ENCODE measurements around the gene IPO8. TPM values are rescaled to one million over a fixed set of nuclear protein-coding genes. Genes with fewer than 3 reads are reported as not detected.
"Not testable (repeated sequence)": the region's sequence is repeated elsewhere in the genome, so short reads cannot be mapped to it uniquely, and the experiment has no call there.

IPO8 gene
- polyA plus RNA-seq, 4 donors = 13.5 to 39.6 (median 18.2) TPM

GRCh38 chr12:30610718-30611117 is 85.0 kb downstream of the IPO8 start:
- no peak for FAIRE-seq
- Histone ChIP-seq H3K27me3 (ENCODE audit: control insufficient read depth in 3 of 3, insufficient read depth in 3 of 3, low read length in 3 of 3) (no peaks in the 10 kb centered on the region), H3K36me3 (ENCODE audit: control insufficient read depth in 3 of 3, insufficient read depth in 2 of 3, low read depth in 1 of 3, low read length in 3 of 3) (no peaks in the 10 kb centered on the region), H3K4me1 (ENCODE audit: control insufficient read depth in 3 of 3, insufficient read depth in 2 of 3, low read depth in 1 of 3, low read length in 2 of 3) (no peaks in the 10 kb centered on the region), H3K27ac (ENCODE audit: low read depth in 1 of 3, low read length in 2 of 3) (no peak overlapping the region), H3K9me3 (ENCODE audit: control insufficient read depth in 2 of 2, insufficient read depth in 1 of 2, low read depth in 1 of 2, low read length in 1 of 2) (no peaks in the 10 kb centered on the region), H3K4me3 (ENCODE audit: low read depth in 1 of 3, low read length in 3 of 3) (no peak overlapping the region)
- 71 to 90% (median 81%) methylated on average over 1 of the region's 1 CpG for WGBS, 3 donors
- no peak for DNase-seq

GRCh38 chr12:30609819-30610218 is 85.8 kb downstream of the IPO8 start:
- not testable (repeated sequence) for FAIRE-seq; H3K4me1 ChIP-seq (ENCODE audit: control insufficient read depth in 3 of 3, insufficient read depth in 2 of 3, low read depth in 1 of 3, low read length in 2 of 3); DNase-seq; H3K9me3 ChIP-seq (ENCODE audit: control insufficient read depth in 2 of 2, insufficient read depth in 1 of 2, low read depth in 1 of 2, low read length in 1 of 2); H3K27me3 ChIP-seq (ENCODE audit: control insufficient read depth in 3 of 3, insufficient read depth in 3 of 3, low read length in 3 of 3); H3K27ac ChIP-seq (ENCODE audit: low read depth in 1 of 3, low read length in 2 of 3); H3K36me3 ChIP-seq (ENCODE audit: control insufficient read depth in 3 of 3, insufficient read depth in 2 of 3, low read depth in 1 of 3, low read length in 3 of 3); H3K4me3 ChIP-seq (ENCODE audit: low read depth in 1 of 3, low read length in 3 of 3)

- not testable (repeated sequence) for DNase-seq; H3K4me1 ChIP-seq (ENCODE audit: control insufficient read depth in 3 of 3, insufficient read depth in 2 of 3, low read depth in 1 of 3, low read length in 2 of 3); H3K27me3 ChIP-seq (ENCODE audit: control insufficient read depth in 3 of 3, insufficient read depth in 3 of 3, low read length in 3 of 3); H3K4me3 ChIP-seq (ENCODE audit: low read depth in 1 of 3, low read length in 3 of 3); H3K36me3 ChIP-seq (ENCODE audit: control insufficient read depth in 3 of 3, insufficient read depth in 2 of 3, low read depth in 1 of 3, low read length in 3 of 3); FAIRE-seq; H3K27ac ChIP-seq (ENCODE audit: low read depth in 1 of 3, low read length in 2 of 3)
- peaks cover 0 to 17% of the 10 kb centered on the region in 2 donors for H3K9me3 ChIP-seq (ENCODE audit: control insufficient read depth in 2 of 2, insufficient read depth in 1 of 2, low read depth in 1 of 2, low read length in 1 of 2)
- WGBS, 3 donors = 48 to 65% (median 61%) methylated on average over 6 of the region's 6 CpGs
Observed at GRCh38 chr12:30604302-30604701, 91.4 kb downstream of the IPO8 start.

GRCh38 chr12:30603129-30603528 is 92.5 kb downstream of the IPO8 start:
- no peaks in the 10 kb centered on the region for H3K4me1 ChIP-seq (ENCODE audit: control insufficient read depth in 3 of 3, insufficient read depth in 2 of 3, low read depth in 1 of 3, low read length in 2 of 3)
- no peak overlapping the region for H3K4me3 ChIP-seq (ENCODE audit: low read depth in 1 of 3, low read length in 3 of 3)
- no peaks in the 10 kb centered on the region for H3K27me3 ChIP-seq (ENCODE audit: control insufficient read depth in 3 of 3, insufficient read depth in 3 of 3, low read length in 3 of 3)
- no peaks in the 10 kb centered on the region for H3K36me3 ChIP-seq (ENCODE audit: control insufficient read depth in 3 of 3, insufficient read depth in 2 of 3, low read depth in 1 of 3, low read length in 3 of 3)
- DNase-seq = no peak
- H3K9me3 ChIP-seq (ENCODE audit: control insufficient read depth in 2 of 2, insufficient read depth in 1 of 2, low read depth in 1 of 2, low read length in 1 of 2) = peaks cover 0 to 17% of the 10 kb centered on the region in 2 donors
- no peak for FAIRE-seq
- no peak overlapping the region for H3K27ac ChIP-seq (ENCODE audit: low read depth in 1 of 3, low read length in 2 of 3)

- Histone ChIP-seq H3K9me3 (ENCODE audit: control insufficient read depth in 2 of 2, insufficient read depth in 1 of 2, low read depth in 1 of 2, low read length in 1 of 2) (peaks cover 0 to 17% of the 10 kb centered on the region in 2 donors), H3K27me3 (ENCODE audit: control insufficient read depth in 3 of 3, insufficient read depth in 3 of 3, low read length in 3 of 3) (no peaks in the 10 kb centered on the region), H3K4me3 (ENCODE audit: low read depth in 1 of 3, low read length in 3 of 3) (no peak overlapping the region), H3K27ac (ENCODE audit: low read depth in 1 of 3, low read length in 2 of 3) (no peak overlapping the region), H3K36me3 (ENCODE audit: control insufficient read depth in 3 of 3, insufficient read depth in 2 of 3, low read depth in 1 of 3, low read length in 3 of 3) (no peaks in the 10 kb centered on the region), H3K4me1 (ENCODE audit: control insufficient read depth in 3 of 3, insufficient read depth in 2 of 3, low read depth in 1 of 3, low read length in 2 of 3) (no peaks in the 10 kb centered on the region)
- no peak for DNase-seq
- WGBS, 3 donors = 84 to 93% (median 85%) methylated on average over 3 of the region's 3 CpGs
- no peak for FAIRE-seq
Observed at GRCh38 chr12:30602678-30603077, 93.0 kb downstream of the IPO8 start.

- Histone ChIP-seq H3K9me3 (ENCODE audit: control insufficient read depth in 2 of 2, insufficient read depth in 1 of 2, low read depth in 1 of 2, low read length in 1 of 2) (peaks cover 0 to 17% of the 10 kb centered on the region in 2 donors), H3K36me3 (ENCODE audit: control insufficient read depth in 3 of 3, insufficient read depth in 2 of 3, low read depth in 1 of 3, low read length in 3 of 3) (no peaks in the 10 kb centered on the region), H3K4me3 (ENCODE audit: low read depth in 1 of 3, low read length in 3 of 3) (no peak overlapping the region), H3K27me3 (ENCODE audit: control insufficient read depth in 3 of 3, insufficient read depth in 3 of 3, low read length in 3 of 3) (no peaks in the 10 kb centered on the region), H3K27ac (ENCODE audit: low read depth in 1 of 3, low read length in 2 of 3) (no peak overlapping the region), H3K4me1 (ENCODE audit: control insufficient read depth in 3 of 3, insufficient read depth in 2 of 3, low read depth in 1 of 3, low read length in 2 of 3) (no peaks in the 10 kb centered on the region)
- FAIRE-seq (no peak), DNase-seq (no peak)
- 45 to 58% (median 45%) methylated on average over 2 of the region's 2 CpGs for WGBS, 3 donors
Observed at GRCh38 chr12:30599608-30600007, 96.1 kb downstream of the IPO8 start.

- no peak for FAIRE-seq
- WGBS, 3 donors = 77 to 90% (median 85%) methylated on average over 7 of the region's 7 CpGs
Observed at GRCh38 chr12:30598889-30599288, 96.8 kb downstream of the IPO8 start.

GRCh38 chr12:30595742-30596141 is 99.9 kb downstream of the IPO8 start:
- no peaks in the 10 kb centered on the region for H3K27me3 ChIP-seq (ENCODE audit: control insufficient read depth in 3 of 3, insufficient read depth in 3 of 3, low read length in 3 of 3)
- peaks cover 0 to 2% of the 10 kb centered on the region in 2 donors for H3K9me3 ChIP-seq (ENCODE audit: control insufficient read depth in 2 of 2, insufficient read depth in 1 of 2, low read depth in 1 of 2, low read length in 1 of 2)
- FAIRE-seq (no peak), DNase-seq (no peak)
- no peak overlapping the region for H3K4me3 ChIP-seq (ENCODE audit: low read depth in 1 of 3, low read length in 3 of 3)
- no peak overlapping the region for H3K27ac ChIP-seq (ENCODE audit: low read depth in 1 of 3, low read length in 2 of 3)
- WGBS, 3 donors = 88 to 90% (median 88%) methylated on average over 5 of the region's 5 CpGs
- H3K4me1 ChIP-seq (ENCODE audit: control insufficient read depth in 3 of 3, insufficient read depth in 2 of 3, low read depth in 1 of 3, low read length in 2 of 3) = no peaks in the 10 kb centered on the region
- H3K36me3 ChIP-seq (ENCODE audit: control insufficient read depth in 3 of 3, insufficient read depth in 2 of 3, low read depth in 1 of 3, low read length in 3 of 3) = no peaks in the 10 kb centered on the region

More at GRCh38 chr12:30598889-30599288, 96.8 kb downstream of the IPO8 start:
- H3K27me3 ChIP-seq (ENCODE audit: control insufficient read depth in 3 of 3, insufficient read depth in 3 of 3, low read length in 3 of 3) = no peaks in the 10 kb centered on the region
- H3K9me3 ChIP-seq (ENCODE audit: control insufficient read depth in 2 of 2, insufficient read depth in 1 of 2, low read depth in 1 of 2, low read length in 1 of 2) = peaks cover 0 to 17% of the 10 kb centered on the region in 2 donors
- H3K27ac ChIP-seq (ENCODE audit: low read depth in 1 of 3, low read length in 2 of 3) = no peak overlapping the region
- DNase-seq = no peak
- H3K4me3 ChIP-seq (ENCODE audit: low read depth in 1 of 3, low read length in 3 of 3) = no peak overlapping the region
- H3K36me3 ChIP-seq (ENCODE audit: control insufficient read depth in 3 of 3, insufficient read depth in 2 of 3, low read depth in 1 of 3, low read length in 3 of 3) = no peaks in the 10 kb centered on the region
- H3K4me1 ChIP-seq (ENCODE audit: control insufficient read depth in 3 of 3, insufficient read depth in 2 of 3, low read depth in 1 of 3, low read length in 2 of 3) = no peaks in the 10 kb centered on the region

- H3K27ac ChIP-seq (ENCODE audit: low read depth in 1 of 3, low read length in 2 of 3) = no peak overlapping the region
- H3K36me3 ChIP-seq (ENCODE audit: control insufficient read depth in 3 of 3, insufficient read depth in 2 of 3, low read depth in 1 of 3, low read length in 3 of 3) = no peaks in the 10 kb centered on the region
- DNase-seq = no peak
- 82 to 98% (median 95%) methylated on average over 1 of the region's 1 CpG for WGBS, 3 donors
- peaks cover 0 to 2% of the 10 kb centered on the region in 2 donors for H3K9me3 ChIP-seq (ENCODE audit: control insufficient read depth in 2 of 2, insufficient read depth in 1 of 2, low read depth in 1 of 2, low read length in 1 of 2)
- no peaks in the 10 kb centered on the region for H3K27me3 ChIP-seq (ENCODE audit: control insufficient read depth in 3 of 3, insufficient read depth in 3 of 3, low read length in 3 of 3)
- H3K4me1 ChIP-seq (ENCODE audit: control insufficient read depth in 3 of 3, insufficient read depth in 2 of 3, low read depth in 1 of 3, low read length in 2 of 3) = no peaks in the 10 kb centered on the region
- no peak overlapping the region for H3K4me3 ChIP-seq (ENCODE audit: low read depth in 1 of 3, low read length in 3 of 3)
- no peak for FAIRE-seq
Observed at GRCh38 chr12:30594509-30594908, 101.2 kb downstream of the IPO8 start.
